ENCODE data around the gene PKHD1. TPM values are rescaled to one million over a fixed set of nuclear protein-coding genes. Genes with fewer than 3 reads are reported as not detected.

PKHD1 gene
- total and polyA plus RNA-seq, 2 of the 8 experiments (the other 6 are each of a cell fraction or from before 2014, with no cell fraction given): 0.06 to 0.09 TPM

DNA sequence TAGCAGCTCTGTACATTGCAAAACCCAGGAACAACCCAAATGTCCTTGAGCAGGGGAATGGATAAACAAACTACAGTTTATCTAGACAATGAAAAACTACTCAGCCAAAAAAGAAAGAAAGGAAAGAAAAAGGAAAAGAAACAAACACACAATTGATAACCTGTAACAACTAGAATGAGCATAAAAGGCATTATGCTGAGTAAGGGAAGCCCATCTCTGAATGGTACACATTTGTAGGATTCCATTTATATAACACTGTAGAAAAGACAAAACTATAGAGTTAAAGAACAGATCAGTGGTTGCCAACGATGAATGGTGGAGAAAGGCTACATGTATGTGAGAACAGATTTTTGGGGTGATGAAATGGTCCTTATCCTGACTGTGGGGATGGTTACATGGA, 454.0 kb downstream of the PKHD1 start:
- no peak overlapping the region for H3K56ac ChIP-seq (replicated peaks; ENCODE audit: insufficient read length, low read depth, low read length)
- no peaks in the 10 kb centered on the region for H3K36me3 ChIP-seq (ENCODE audit: control insufficient read depth in 2 of 4, insufficient read depth in 4 of 4, low read length in 3 of 4)
- no peak overlapping the region for H2BK12ac ChIP-seq (ENCODE audit: low read depth, low read length)
- no peaks in the 10 kb centered on the region for H3K4me1 ChIP-seq (replicated peaks in 1 of 4; ENCODE audit: control insufficient read depth in 3 of 4, insufficient read depth in 4 of 4, low read length in 3 of 4)
- H4K8ac ChIP-seq (ENCODE audit: extremely low read depth, insufficient read depth, low read length): no peak overlapping the region
- H3K14ac ChIP-seq (ENCODE audit: insufficient read length): no peak overlapping the region
- H3K9ac ChIP-seq (replicated peaks in 1 of 4; ENCODE audit: extremely low read depth in 1 of 4, low read depth in 3 of 4, low read length in 3 of 4): no peak overlapping the region
- no peaks in the 10 kb centered on the region for H3K27me3 ChIP-seq (replicated peaks in 1 of 4; ENCODE audit: control insufficient read depth in 3 of 4, extremely low read depth in 1 of 4, insufficient read depth in 3 of 4, low read length in 3 of 4)
- no peaks in the 10 kb centered on the region for H3K9me3 ChIP-seq (ENCODE audit: insufficient read depth in 2 of 2, low read depth in 1 of 2, low read length in 1 of 2)
- H3K4ac ChIP-seq (replicated peaks; ENCODE audit: insufficient read length, low read depth, low read length): no peak overlapping the region
- H2AK5ac ChIP-seq (ENCODE audit: low read depth, low read length): no peak overlapping the region
- CTCF ChIA-PET (ENCODE audit: partially characterized antibody): interaction anchor here (0.5 to 4.3 kb wide), 2 partner anchors 15 to 461 kb away, joined by 3 to 26 read pairs; no protein-coding TSS in a partner anchor
- no peak overlapping the region for H3K27ac ChIP-seq (ENCODE audit: low read depth, low read length)
- no peaks in the 10 kb centered on the region for H4K20me1 ChIP-seq (replicated peaks in 1 of 2; ENCODE audit: control insufficient read depth in 1 of 2, insufficient read depth in 2 of 2, low read length in 2 of 2)
- H3K4me3 ChIP-seq (ENCODE audit: extremely low read depth in 1 of 4, insufficient read depth in 2 of 4, low read depth in 3 of 4, low read length in 4 of 4): no peak overlapping the region
- H3K23ac ChIP-seq (ENCODE audit: insufficient read length): no peak overlapping the region
- POLR2A ChIA-PET (ENCODE audit: partially characterized antibody): no interaction called here
- DNase-seq (ENCODE audit: low read depth in 1 of 2, low spot score in 2 of 2) (no peak), FAIRE-seq (no peak)
- H3K79me2 ChIP-seq (ENCODE audit: control insufficient read depth in 1 of 2, insufficient read depth in 2 of 2, low read length in 2 of 2): no peaks in the 10 kb centered on the region
- no peak overlapping the region for H2BK20ac ChIP-seq (ENCODE audit: low read length)
- H4K5ac ChIP-seq (ENCODE audit: insufficient read length, low read depth, low read length): no peak overlapping the region
- H2AFZ ChIP-seq (ENCODE audit: low read length): no peak overlapping the region
- no peak overlapping the region for H2BK5ac ChIP-seq (ENCODE audit: low read depth, low read length)
- H3K4me2 ChIP-seq (ENCODE audit: insufficient read depth in 1 of 2, low read depth in 2 of 2, low read length in 2 of 2): no peak overlapping the region
- TF ChIP-seq JUND (IDR thresholded peaks at IDR 0.05; ENCODE audit: low read length) (no peak), TEAD4 (IDR thresholded peaks at IDR 0.05; ENCODE audit: low read depth, low read length) (no peak), SUZ12 (IDR thresholded peaks at IDR 0.05; ENCODE audit: low read length) (no peak), GABPA (IDR thresholded peaks at IDR 0.05; ENCODE audit: borderline replicate concordance, insufficient read depth, low read length) (no peak), BCL11A (IDR thresholded peaks at IDR 0.05; ENCODE audit: low read depth in 2 of 2, low read length in 2 of 2) (no peak), SIN3A (conservative IDR thresholded peaks at IDR 0.05 in 1 of 2, IDR thresholded peaks at IDR 0.05 in 1 of 2; ENCODE audit: low read depth in 1 of 2, low read length in 2 of 2) (no peak), SRF (IDR thresholded peaks at IDR 0.05; ENCODE audit: low read depth, low read length) (no peak), PHF8 (conservative IDR thresholded peaks at IDR 0.05; ENCODE audit: low read depth, low read length) (no peak), SP2 (IDR thresholded peaks at IDR 0.05; ENCODE audit: low read length) (no peak), JUN (IDR thresholded peaks at IDR 0.05; ENCODE audit: low read depth, low read length) (no peak)
- TF ChIP-seq, protein P1, sequence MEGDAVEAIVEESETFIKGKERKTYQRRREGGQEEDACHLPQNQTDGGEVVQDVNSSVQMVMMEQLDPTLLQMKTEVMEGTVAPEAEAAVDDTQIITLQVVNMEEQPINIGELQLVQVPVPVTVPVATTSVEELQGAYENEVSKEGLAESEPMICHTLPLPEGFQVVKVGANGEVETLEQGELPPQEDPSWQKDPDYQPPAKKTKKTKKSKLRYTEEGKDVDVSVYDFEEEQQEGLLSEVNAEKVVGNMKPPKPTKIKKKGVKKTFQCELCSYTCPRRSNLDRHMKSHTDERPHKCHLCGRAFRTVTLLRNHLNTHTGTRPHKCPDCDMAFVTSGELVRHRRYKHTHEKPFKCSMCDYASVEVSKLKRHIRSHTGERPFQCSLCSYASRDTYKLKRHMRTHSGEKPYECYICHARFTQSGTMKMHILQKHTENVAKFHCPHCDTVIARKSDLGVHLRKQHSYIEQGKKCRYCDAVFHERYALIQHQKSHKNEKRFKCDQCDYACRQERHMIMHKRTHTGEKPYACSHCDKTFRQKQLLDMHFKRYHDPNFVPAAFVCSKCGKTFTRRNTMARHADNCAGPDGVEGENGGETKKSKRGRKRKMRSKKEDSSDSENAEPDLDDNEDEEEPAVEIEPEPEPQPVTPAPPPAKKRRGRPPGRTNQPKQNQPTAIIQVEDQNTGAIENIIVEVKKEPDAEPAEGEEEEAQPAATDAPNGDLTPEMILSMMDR (IDR thresholded peaks at IDR 0.05; ENCODE audit: control extremely low read depth in 1 of 3, insufficient read depth in 1 of 3, low read depth in 1 of 3, low read length in 3 of 3): no peak
- no peak overlapping the region for H3K18ac ChIP-seq (ENCODE audit: extremely low read depth, low read length)
- no peak overlapping the region for H2BK120ac ChIP-seq (replicated peaks; ENCODE audit: low read depth, low read length)
- WGBS, 2 experiments (ENCODE audit: extremely low coverage in 1 of 2, insufficient coverage in 1 of 2, insufficient read length in 1 of 2, insufficient replicate concordance in 2 of 2, low coverage in 1 of 2, low lambda C conversion rate in 2 of 2, missing lambda C conversion rate in 1 of 2): 94% methylated on average over 1 of the region's 1 CpG; no CpG with 5 or more reads in 1 of the 2 experiments
- no peaks in the 10 kb centered on the region for H3K79me1 ChIP-seq (ENCODE audit: low read depth, low read length)
- no peak overlapping the region for H2BK15ac ChIP-seq (ENCODE audit: low read length)
- no peak overlapping the region for H4K91ac ChIP-seq (replicated peaks; ENCODE audit: insufficient read length, low read length)
- H3K23me2 ChIP-seq (ENCODE audit: low read depth, low read length): no peaks in the 10 kb centered on the region

Measured in H1 (cell line).